Activated effector memory CD4-positive, alpha-beta T cell treated with anti-CD3 and anti-CD28 coated beads, Interleukin-2, amount 50 U/mL, for 16 hours (primary cell): ENCODE data around the gene DAGLB.
A peak's percentile ranks its signal among the peaks of the same experiment; 100 is the strongest.
"Not testable (repeated sequence)": the region's sequence is repeated elsewhere in the genome, so short reads cannot be mapped to it uniquely, and the experiment has no call there.

Experiments
- DNase-seq: peaks from one replicate; pipeline ENCODE4 v3.0.0-alpha.2; 2020

DAGLB gene

GRCh38 chr7:6460990-6461584 lies 13.3 kb upstream of the DAGLB start:
- DNase-seq: no peak

DNA sequence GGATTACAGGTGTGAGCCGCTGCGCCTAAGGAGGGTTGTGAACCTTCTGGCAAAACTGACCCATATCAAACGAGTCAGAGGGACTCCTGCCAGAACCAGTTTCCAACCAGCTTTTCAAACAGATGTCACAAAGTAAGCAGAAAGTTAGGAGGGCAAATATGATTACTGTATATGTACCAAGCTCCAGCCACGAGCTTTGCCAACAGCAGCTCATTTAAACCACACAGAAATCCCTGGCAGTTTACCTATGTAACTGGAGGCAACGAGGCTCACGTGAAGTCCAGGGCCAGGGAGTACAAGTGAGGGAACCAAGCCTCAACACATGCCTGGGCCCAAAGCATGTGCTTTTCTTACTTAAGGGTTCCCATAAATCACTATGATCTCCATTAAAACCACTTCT lies 12.5 kb upstream of the DAGLB start:
- DNase-seq: no peak

GRCh38 chr7:6458676-6459075 lies 10.9 kb upstream of the DAGLB start:
- DNase-seq: not testable (repeated sequence)

GRCh38 chr7:6453734-6454133 lies 6.0 kb upstream of the DAGLB start:
- no peak for DNase-seq

- no peak for DNase-seq
These were observed 3.5 kb upstream of the DAGLB start for GRCh38 chr7:6451224-6451705.

DNA sequence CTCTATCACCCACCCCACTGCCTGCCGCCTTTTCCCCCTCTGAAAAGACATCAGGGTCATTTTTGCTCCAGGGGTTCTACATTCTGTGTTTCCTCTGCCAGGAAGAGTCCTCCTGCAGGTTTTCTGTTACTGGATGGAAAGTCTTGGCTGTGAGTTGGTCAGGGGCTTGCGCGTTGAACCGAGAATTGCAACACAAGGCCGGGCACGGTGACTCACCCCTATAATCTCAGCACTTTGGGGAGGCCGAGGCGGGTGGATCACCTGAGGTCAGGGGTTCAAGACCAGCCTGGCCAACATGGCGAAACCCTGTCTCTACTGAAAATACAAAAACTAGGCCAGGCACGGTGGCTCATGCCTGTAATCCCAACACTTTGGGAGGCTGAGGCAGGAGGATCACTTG lies 2.8 kb upstream of the DAGLB start:
- DNase-seq: not testable (repeated sequence)

GRCh38 chr7:6449884-6450283 lies 2.1 kb upstream of the DAGLB start:
- not testable (repeated sequence) for DNase-seq

- DNase-seq: no peak
These were observed 1.3 kb upstream of the DAGLB start for GRCh38 chr7:6448943-6449543.

DNA sequence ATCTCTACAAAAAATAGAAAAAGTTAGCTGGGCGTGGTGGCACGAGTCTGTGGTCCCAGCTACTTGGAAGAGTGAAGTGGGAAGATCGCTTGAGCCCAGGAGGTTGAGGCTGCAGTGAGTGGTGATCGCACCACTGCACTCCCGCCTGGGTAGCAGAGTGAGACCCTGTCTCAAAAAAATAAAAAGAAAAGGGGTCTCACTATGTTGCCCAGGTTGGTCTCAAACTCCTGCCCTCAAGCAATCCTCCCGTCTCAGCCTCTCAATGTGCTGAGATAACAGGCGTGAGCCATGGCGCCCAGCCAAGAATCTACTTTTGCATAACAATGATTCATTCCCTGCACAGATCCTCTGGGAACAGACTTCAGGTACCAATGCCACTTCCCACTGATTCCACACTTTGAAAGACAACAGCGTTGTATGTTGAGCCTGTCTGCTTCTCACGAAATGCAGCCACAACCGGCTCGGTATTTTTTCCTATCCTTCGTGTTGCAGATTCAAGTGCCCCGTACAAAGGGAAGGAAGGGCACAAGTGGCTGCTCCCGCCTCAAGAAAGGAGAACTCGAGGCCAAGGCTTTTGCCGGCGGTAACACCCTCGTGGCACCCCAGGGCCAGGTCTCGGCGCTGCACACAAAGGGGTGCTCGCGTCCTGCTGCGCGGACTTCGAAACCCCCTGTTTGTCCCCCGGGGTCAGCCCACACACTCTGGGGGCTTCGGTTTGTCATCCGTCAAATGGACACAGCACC lies 745 bp downstream of the DAGLB start:
- peak; percentile 73 for DNase-seq

GRCh38 chr7:6444516-6445269 lies 3.1 kb downstream of the DAGLB start:
- DNase-seq: no peak

- no peak for DNase-seq
These were observed 4.3 kb downstream of the DAGLB start for GRCh38 chr7:6443372-6443941.

GRCh38 chr7:6442114-6442513 lies 5.6 kb downstream of the DAGLB start:
- DNase-seq: no peak

GRCh38 chr7:6440381-6440780 lies 7.4 kb downstream of the DAGLB start:
- DNase-seq: no peak

- no peak for DNase-seq
These were observed 9.3 kb downstream of the DAGLB start for GRCh38 chr7:6438427-6438826.

GRCh38 chr7:6437251-6437650 lies 10.5 kb downstream of the DAGLB start:
- no peak for DNase-seq

DNA sequence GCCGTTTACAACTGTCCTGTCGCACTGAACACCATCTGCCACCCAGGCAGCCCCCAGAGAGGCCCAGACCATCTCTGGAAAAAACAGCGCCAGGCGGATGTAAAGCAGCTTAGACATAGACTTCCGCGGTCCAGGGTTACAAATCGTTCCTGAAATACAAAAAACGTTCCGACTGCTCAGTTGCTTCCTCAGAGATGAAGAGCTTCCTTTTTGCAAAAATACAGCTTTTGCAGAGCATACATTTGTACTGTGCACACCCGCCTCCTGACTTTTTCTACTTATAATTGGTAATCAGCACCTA lies 11.4 kb downstream of the DAGLB start:
- peak; percentile 68 for DNase-seq

GRCh38 chr7:6435486-6436384 lies 12.0 kb downstream of the DAGLB start:
- DNase-seq: peak; percentile 95

DNA sequence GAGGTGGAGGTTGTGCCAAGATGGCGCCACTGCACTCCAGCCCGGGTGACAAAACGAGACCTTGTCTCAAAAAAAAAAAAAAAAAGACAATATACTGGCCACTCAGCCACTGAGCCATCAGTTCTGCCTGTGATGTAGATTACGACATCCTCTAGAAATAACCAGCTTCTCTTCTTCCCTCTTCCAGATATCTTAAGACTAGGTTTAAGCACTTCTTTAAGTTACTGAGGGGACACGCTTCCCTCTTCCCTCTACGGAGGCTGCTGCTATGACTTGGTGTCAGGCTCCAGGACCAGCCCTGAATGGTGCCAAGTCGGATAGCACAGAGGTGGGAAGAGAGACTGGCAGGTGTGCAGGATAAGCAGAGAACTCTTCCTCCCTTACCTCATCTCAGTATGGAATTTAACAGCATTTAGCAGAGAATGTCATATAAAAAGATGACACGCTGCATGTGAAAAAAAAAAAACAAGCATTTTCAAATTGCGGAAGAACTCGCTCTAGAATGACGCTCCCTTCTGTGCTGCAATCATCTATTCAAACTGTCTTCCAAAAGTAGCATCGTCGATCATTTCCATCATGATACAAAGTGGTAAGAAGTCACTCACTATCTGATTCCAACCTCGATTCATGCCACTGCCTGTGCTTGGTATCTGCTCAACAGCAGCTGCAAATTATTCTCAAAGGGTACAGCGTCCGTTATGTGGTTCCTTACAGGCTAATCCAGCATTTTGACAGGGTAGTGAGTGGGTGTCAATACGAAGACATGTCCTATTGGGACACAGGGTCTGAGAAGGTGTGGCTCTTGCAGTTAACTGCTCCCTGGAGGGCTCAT lies 13.8 kb downstream of the DAGLB start:
- no peak for DNase-seq

DNA sequence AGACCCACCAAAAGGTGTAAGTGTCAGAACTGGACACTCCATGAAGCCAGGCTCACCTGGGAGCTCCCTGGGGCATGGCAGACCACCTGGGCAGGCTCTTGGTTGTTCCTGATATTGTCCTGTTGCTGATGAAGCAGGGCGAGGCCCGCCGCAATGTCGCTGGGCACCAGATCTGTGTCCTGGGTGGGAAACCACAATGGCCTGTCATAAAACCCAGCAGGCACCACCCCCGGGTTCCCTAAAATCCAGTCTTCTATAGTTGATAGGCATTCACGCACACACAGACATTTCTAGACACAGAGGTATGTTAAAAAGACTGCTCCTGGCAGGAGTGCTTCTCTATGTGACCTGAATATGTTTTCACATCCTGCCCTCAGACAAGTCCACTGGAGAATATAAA lies 15.0 kb downstream of the DAGLB start:
- DNase-seq: no peak

GRCh38 chr7:6430974-6431373 lies 16.8 kb downstream of the DAGLB start:
- DNase-seq: no peak

DNA sequence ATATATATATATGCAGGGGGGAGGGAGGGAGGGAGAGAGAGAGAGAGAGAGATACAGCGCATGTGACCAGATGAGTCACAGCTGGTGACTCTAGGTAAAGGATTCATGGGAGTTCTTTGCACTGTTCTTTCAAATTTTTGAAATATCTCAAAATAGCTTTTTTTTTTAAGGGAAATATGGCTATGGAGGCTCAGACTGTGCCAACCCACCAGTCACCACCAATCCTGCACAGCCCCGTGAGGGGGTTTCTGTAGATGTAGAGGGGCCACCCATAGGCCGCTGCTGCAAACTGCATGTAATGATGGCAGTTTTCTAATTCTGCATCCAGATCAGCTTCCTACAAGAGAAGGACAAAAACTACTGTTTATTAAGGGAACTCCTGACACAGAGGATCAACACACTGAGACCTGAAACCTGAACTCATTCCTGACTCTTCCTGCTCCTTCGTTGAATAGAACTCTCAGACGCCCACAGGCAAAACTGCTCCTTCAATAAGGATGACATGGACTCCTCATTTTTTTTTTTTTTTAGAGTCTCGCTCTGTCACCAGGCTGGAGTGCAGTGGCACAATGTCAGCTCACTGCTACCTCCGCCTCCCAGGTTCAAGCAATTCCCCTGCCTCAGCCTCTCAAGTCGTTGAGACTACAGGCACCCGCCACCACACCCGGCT lies 17.3 kb downstream of the DAGLB start:
- no peak for DNase-seq
